ENCODE results near the gene PCDHB14.
"Not testable (repeated sequence)": the region's sequence is repeated elsewhere in the genome, so short reads cannot be mapped to it uniquely, and the experiment has no call there.

PCDHB14 gene

DNA sequence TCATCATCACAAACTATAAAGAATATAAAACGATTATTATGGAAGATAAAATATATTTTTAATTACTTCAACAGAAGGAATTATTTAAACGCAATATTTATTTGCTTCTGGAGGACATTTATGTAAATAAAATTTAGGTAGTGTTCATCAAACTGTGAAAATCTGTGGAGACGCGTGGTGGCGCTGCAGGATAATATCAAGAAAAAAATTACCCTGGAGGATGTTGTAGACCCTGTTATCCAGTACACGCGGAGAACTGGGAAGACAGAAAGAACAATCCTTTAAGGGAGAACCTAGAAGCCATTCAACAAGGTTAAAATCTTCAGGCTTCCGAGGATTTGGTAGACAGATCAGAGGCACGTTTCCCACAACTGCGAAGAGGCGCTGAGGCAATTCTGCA, 14.7 kb upstream of the PCDHB14 start, which contains the start of gene PCDHB12:
Gene PCDHB12, plus strand, starts transcription at position 242 of the 400 bp plus-strand sequence. CDS start 189 bp downstream, outside the sequence.
- Histone ChIP-seq H2AFZ (ENCODE audit: low read depth) (no peak within 1 kb of the TSS), H3K9ac (no peak within 1 kb of the TSS), H3K4me3 (IDR thresholded peaks at IDR 0.05; ENCODE audit: insufficient read depth, low read depth, low read length) (no peak within 1 kb of the TSS), H3K27me3 (ENCODE audit: insufficient read depth, low read depth) (no peaks in the 10 kb centered on the region), H3K36me3 (ENCODE audit: insufficient read depth) (no peaks in the 10 kb centered on the region), H3K79me2 (ENCODE audit: insufficient read depth, low read depth) (no peaks in the 10 kb centered on the region), H3K4me2 (no peak within 1 kb of the TSS), H3K4me1 (ENCODE audit: low read depth, poor library complexity, severe bottlenecking) (no peaks in the 10 kb centered on the region), H3K27ac (no peak within 1 kb of the TSS), H4K20me1 (ENCODE audit: insufficient read depth) (no peaks in the 10 kb centered on the region)
- TF ChIP-seq, protein P1, sequence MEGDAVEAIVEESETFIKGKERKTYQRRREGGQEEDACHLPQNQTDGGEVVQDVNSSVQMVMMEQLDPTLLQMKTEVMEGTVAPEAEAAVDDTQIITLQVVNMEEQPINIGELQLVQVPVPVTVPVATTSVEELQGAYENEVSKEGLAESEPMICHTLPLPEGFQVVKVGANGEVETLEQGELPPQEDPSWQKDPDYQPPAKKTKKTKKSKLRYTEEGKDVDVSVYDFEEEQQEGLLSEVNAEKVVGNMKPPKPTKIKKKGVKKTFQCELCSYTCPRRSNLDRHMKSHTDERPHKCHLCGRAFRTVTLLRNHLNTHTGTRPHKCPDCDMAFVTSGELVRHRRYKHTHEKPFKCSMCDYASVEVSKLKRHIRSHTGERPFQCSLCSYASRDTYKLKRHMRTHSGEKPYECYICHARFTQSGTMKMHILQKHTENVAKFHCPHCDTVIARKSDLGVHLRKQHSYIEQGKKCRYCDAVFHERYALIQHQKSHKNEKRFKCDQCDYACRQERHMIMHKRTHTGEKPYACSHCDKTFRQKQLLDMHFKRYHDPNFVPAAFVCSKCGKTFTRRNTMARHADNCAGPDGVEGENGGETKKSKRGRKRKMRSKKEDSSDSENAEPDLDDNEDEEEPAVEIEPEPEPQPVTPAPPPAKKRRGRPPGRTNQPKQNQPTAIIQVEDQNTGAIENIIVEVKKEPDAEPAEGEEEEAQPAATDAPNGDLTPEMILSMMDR (conservative IDR thresholded peaks at IDR 0.05; ENCODE audit: low read depth, low read length) = no peak

DNA sequence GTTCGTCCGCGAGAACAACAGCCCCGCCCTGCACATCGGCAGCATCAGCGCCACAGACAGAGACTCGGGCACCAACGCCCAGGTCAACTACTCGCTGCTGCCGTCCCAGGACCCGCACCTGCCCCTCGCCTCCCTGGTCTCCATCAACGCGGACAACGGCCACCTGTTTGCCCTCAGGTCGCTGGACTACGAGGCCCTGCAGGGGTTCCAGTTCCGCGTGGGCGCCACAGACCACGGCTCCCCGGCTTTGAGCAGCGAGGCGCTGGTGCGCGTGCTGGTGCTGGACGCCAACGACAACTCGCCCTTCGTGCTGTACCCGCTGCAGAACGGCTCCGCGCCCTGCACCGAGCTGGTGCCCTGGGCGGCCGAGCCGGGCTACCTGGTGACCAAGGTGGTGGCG, 12.9 kb upstream of the PCDHB14 start:
- H3K4me1 ChIP-seq (ENCODE audit: low read depth, poor library complexity, severe bottlenecking); H3K79me2 ChIP-seq (ENCODE audit: insufficient read depth, low read depth); H3K4me2 ChIP-seq; H3K9ac ChIP-seq; H3K27ac ChIP-seq; H3K27me3 ChIP-seq (ENCODE audit: insufficient read depth, low read depth); H3K36me3 ChIP-seq (ENCODE audit: insufficient read depth); H3K4me3 ChIP-seq (IDR thresholded peaks at IDR 0.05; ENCODE audit: insufficient read depth, low read depth, low read length); H2AFZ ChIP-seq (ENCODE audit: low read depth); H4K20me1 ChIP-seq (ENCODE audit: insufficient read depth): not testable (repeated sequence)

DNA sequence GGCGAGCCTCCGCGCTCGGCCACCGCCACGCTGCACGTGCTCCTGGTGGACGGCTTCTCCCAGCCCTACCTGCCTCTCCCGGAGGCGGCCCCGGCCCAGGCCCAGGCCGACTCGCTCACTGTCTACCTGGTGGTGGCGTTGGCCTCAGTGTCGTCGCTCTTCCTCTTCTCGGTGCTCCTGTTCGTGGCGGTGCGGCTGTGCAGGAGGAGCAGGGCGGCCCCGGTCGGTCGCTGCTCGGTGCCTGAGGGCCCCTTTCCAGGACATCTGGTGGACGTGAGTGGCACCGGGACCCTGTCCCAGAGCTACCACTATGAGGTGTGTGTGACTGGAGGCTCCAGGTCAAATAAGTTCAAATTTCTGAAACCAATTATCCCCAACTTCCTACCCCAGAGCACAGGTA, 12.3 kb upstream of the PCDHB14 start:
- H2AFZ ChIP-seq (ENCODE audit: low read depth); H3K27ac ChIP-seq; H3K36me3 ChIP-seq (ENCODE audit: insufficient read depth); H3K9ac ChIP-seq; H3K79me2 ChIP-seq (ENCODE audit: insufficient read depth, low read depth); H3K27me3 ChIP-seq (ENCODE audit: insufficient read depth, low read depth); H3K4me1 ChIP-seq (ENCODE audit: low read depth, poor library complexity, severe bottlenecking); H3K4me3 ChIP-seq (IDR thresholded peaks at IDR 0.05; ENCODE audit: insufficient read depth, low read depth, low read length); H4K20me1 ChIP-seq (ENCODE audit: insufficient read depth); H3K4me2 ChIP-seq: not testable (repeated sequence)

DNA sequence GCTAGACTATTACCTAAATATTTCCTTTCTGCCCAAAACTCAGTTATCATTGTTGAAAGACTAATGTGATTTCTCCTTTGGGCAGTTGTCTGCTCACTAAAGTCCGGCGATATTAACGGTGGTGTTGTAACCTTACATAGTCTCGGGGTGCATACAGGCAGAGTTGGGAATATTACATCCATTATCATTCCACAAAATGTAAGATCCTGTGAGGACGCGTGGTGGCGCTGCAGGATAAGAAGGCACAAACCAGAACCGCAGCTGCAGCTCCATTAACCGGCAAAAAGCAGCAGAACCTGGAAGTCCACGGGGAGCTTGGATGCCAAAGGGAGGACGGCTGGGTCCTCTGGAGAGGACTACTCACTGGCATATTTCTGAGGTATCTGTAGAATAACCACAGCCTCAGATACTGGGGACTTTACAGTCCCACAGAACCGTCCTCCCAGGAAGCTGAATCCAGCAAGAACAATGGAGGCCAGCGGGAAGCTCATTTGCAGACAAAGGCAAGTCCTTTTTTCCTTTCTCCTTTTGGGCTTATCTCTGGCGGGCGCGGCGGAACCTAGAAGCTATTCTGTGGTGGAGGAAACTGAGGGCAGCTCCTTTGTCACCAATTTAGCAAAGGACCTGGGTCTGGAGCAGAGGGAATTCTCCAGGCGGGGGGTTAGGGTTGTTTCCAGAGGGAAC, 9.3 kb upstream of the PCDHB14 start, which contains the start of gene PCDHB13:
Gene PCDHB13, plus strand, starts transcription at position 264 of the 684 bp plus-strand sequence. Its CDS starts 205 bp downstream, at position 469.
- H3K27me3 ChIP-seq (ENCODE audit: insufficient read depth, low read depth); H3K4me2 ChIP-seq; H2AFZ ChIP-seq (ENCODE audit: low read depth); H4K20me1 ChIP-seq (ENCODE audit: insufficient read depth); H3K9ac ChIP-seq; H3K4me1 ChIP-seq (ENCODE audit: low read depth, poor library complexity, severe bottlenecking); H3K4me3 ChIP-seq (IDR thresholded peaks at IDR 0.05; ENCODE audit: insufficient read depth, low read depth, low read length); H3K79me2 ChIP-seq (ENCODE audit: insufficient read depth, low read depth); H3K36me3 ChIP-seq (ENCODE audit: insufficient read depth); H3K27ac ChIP-seq: not testable (repeated sequence)

DNA sequence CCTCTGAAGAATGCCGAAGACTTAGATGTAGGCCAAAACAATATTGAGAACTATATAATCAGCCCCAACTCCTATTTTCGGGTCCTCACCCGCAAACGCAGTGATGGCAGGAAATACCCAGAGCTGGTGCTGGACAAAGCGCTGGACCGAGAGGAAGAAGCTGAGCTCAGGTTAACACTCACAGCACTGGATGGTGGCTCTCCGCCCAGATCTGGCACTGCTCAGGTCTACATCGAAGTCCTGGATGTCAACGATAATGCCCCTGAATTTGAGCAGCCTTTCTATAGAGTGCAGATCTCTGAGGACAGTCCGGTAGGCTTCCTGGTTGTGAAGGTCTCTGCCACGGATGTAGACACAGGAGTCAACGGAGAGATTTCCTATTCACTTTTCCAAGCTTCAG, 8.6 kb upstream of the PCDHB14 start:
- not testable (repeated sequence) for H2AFZ ChIP-seq (ENCODE audit: low read depth); H3K36me3 ChIP-seq (ENCODE audit: insufficient read depth); H3K9ac ChIP-seq; H3K4me1 ChIP-seq (ENCODE audit: low read depth, poor library complexity, severe bottlenecking); H4K20me1 ChIP-seq (ENCODE audit: insufficient read depth); H3K4me2 ChIP-seq; H3K4me3 ChIP-seq (IDR thresholded peaks at IDR 0.05; ENCODE audit: insufficient read depth, low read depth, low read length); H3K27me3 ChIP-seq (ENCODE audit: insufficient read depth, low read depth); H3K27ac ChIP-seq; H3K79me2 ChIP-seq (ENCODE audit: insufficient read depth, low read depth)

DNA sequence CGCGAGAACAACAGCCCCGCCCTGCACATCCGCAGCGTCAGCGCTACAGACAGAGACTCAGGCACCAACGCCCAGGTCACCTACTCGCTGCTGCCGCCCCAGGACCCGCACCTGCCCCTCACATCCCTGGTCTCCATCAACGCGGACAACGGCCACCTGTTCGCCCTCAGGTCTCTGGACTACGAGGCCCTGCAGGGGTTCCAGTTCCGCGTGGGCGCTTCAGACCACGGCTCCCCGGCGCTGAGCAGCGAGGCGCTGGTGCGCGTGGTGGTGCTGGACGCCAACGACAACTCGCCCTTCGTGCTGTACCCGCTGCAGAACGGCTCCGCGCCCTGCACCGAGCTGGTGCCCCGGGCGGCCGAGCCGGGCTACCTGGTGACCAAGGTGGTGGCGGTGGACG, 7.6 kb upstream of the PCDHB14 start:
- not testable (repeated sequence) for H2AFZ ChIP-seq (ENCODE audit: low read depth)

DNA sequence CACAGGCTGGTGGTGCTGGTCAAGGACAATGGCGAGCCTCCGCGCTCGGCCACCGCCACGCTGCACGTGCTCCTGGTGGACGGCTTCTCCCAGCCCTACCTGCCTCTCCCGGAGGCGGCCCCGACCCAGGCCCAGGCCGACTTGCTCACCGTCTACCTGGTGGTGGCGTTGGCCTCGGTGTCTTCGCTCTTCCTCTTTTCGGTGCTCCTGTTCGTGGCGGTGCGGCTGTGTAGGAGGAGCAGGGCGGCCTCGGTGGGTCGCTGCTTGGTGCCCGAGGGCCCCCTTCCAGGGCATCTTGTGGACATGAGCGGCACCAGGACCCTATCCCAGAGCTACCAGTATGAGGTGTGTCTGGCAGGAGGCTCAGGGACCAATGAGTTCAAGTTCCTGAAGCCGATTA, 7.1 kb upstream of the PCDHB14 start:
- H3K4me1 ChIP-seq (ENCODE audit: low read depth, poor library complexity, severe bottlenecking); H4K20me1 ChIP-seq (ENCODE audit: insufficient read depth); H3K36me3 ChIP-seq (ENCODE audit: insufficient read depth); H3K4me2 ChIP-seq; H3K9ac ChIP-seq; H3K79me2 ChIP-seq (ENCODE audit: insufficient read depth, low read depth); H2AFZ ChIP-seq (ENCODE audit: low read depth); H3K27me3 ChIP-seq (ENCODE audit: insufficient read depth, low read depth); H3K27ac ChIP-seq; H3K4me3 ChIP-seq (IDR thresholded peaks at IDR 0.05; ENCODE audit: insufficient read depth, low read depth, low read length): not testable (repeated sequence)

More for the DNA sequence above, 7.6 kb upstream of the PCDHB14 start:
- H3K27me3 ChIP-seq (ENCODE audit: insufficient read depth, low read depth); H3K9ac ChIP-seq; H4K20me1 ChIP-seq (ENCODE audit: insufficient read depth); H3K79me2 ChIP-seq (ENCODE audit: insufficient read depth, low read depth); H3K27ac ChIP-seq; H3K4me3 ChIP-seq (IDR thresholded peaks at IDR 0.05; ENCODE audit: insufficient read depth, low read depth, low read length); H3K4me1 ChIP-seq (ENCODE audit: low read depth, poor library complexity, severe bottlenecking); H3K36me3 ChIP-seq (ENCODE audit: insufficient read depth); H3K4me2 ChIP-seq: not testable (repeated sequence)

DNA sequence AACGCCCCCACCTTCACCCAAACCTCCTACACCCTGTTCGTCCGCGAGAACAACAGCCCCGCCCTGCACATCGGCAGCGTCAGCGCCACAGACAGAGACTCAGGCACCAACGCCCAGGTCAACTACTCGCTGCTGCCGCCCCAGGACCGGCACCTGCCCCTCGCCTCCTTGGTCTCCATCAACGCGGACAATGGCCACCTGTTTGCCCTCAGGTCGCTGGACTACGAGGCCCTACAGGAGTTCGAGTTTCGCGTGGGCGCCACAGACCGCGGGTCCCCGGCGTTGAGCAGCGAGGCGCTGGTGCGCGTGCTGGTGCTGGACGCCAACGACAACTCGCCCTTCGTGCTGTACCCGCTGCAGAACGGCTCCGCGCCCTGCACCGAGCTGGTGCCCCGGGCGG, 1.7 kb downstream of the PCDHB14 start:
- not testable (repeated sequence) for H3K4me1 ChIP-seq (ENCODE audit: low read depth, poor library complexity, severe bottlenecking); H3K4me3 ChIP-seq (IDR thresholded peaks at IDR 0.05; ENCODE audit: insufficient read depth, low read depth, low read length); H3K27ac ChIP-seq; H3K4me2 ChIP-seq; H4K20me1 ChIP-seq (ENCODE audit: insufficient read depth); H3K9ac ChIP-seq; H3K36me3 ChIP-seq (ENCODE audit: insufficient read depth); H3K27me3 ChIP-seq (ENCODE audit: insufficient read depth, low read depth); H3K79me2 ChIP-seq (ENCODE audit: insufficient read depth, low read depth); H2AFZ ChIP-seq (ENCODE audit: low read depth)

DNA sequence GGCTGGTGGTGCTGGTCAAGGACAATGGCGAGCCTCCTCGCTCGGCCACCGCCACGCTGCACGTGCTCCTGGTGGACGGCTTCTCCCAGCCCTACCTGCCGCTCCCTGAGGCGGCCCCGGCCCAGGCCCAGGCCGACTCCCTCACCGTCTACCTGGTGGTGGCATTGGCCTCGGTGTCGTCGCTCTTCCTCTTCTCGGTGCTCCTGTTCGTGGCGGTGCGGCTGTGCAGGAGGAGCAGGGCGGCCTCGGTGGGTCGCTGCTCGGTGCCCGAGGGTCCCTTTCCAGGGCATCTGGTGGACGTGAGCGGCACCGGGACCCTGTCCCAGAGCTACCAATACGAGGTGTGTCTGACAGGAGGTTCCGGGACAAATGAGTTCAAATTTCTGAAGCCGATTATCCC, 2.3 kb downstream of the PCDHB14 start:
- H3K4me3 ChIP-seq (IDR thresholded peaks at IDR 0.05; ENCODE audit: insufficient read depth, low read depth, low read length); H3K4me2 ChIP-seq; H3K36me3 ChIP-seq (ENCODE audit: insufficient read depth); H2AFZ ChIP-seq (ENCODE audit: low read depth); H3K79me2 ChIP-seq (ENCODE audit: insufficient read depth, low read depth); H3K4me1 ChIP-seq (ENCODE audit: low read depth, poor library complexity, severe bottlenecking); H4K20me1 ChIP-seq (ENCODE audit: insufficient read depth); H3K9ac ChIP-seq; H3K27ac ChIP-seq; H3K27me3 ChIP-seq (ENCODE audit: insufficient read depth, low read depth): not testable (repeated sequence)

Data from KMS-11 (cell line).